ENCODE results near the gene TPK1.

Gene TPK1

GRCh38 chr7:144676492-144676891 is 159.4 kb downstream of the TPK1 start:
- no peak for DNase-seq (ENCODE audit: low read depth, low spot score)
- CTCF ChIA-PET = no interaction called here
- POLR2A ChIA-PET = no interaction called here
- H3K4me3 ChIP-seq (ENCODE audit: low read depth, low read length) = no peak overlapping the region
- no peak for TF ChIP-seq CTCF (IDR thresholded peaks at IDR 0.05; ENCODE audit: insufficient read depth, low read length, missing control alignments)

- ChIA-PET CTCF (no interaction called here), POLR2A (no interaction called here)
- no peak for TF ChIP-seq CTCF (IDR thresholded peaks at IDR 0.05; ENCODE audit: insufficient read depth, low read length, missing control alignments)
- DNase-seq (ENCODE audit: low read depth, low spot score) = no peak
- no peak overlapping the region for H3K4me3 ChIP-seq (ENCODE audit: low read depth, low read length)
Measured at GRCh38 chr7:144674550-144674949, 161.3 kb downstream of the TPK1 start.

GRCh38 chr7:144672869-144673268 is 163.0 kb downstream of the TPK1 start:
- TF ChIP-seq CTCF (IDR thresholded peaks at IDR 0.05; ENCODE audit: insufficient read depth, low read length, missing control alignments) = no peak
- no peak overlapping the region for H3K4me3 ChIP-seq (ENCODE audit: low read depth, low read length)
- ChIA-PET POLR2A (no interaction called here), CTCF (no interaction called here)
- no peak for DNase-seq (ENCODE audit: low read depth, low spot score)

GRCh38 chr7:144671429-144671828 is 164.4 kb downstream of the TPK1 start:
- no peak overlapping the region for H3K4me3 ChIP-seq (ENCODE audit: low read depth, low read length)
- DNase-seq (ENCODE audit: low read depth, low spot score) = no peak
- CTCF ChIA-PET = no interaction called here
- TF ChIP-seq CTCF (IDR thresholded peaks at IDR 0.05; ENCODE audit: insufficient read depth, low read length, missing control alignments) = no peak
- POLR2A ChIA-PET = no interaction called here

- TF ChIP-seq CTCF (IDR thresholded peaks at IDR 0.05; ENCODE audit: insufficient read depth, low read length, missing control alignments) = no peak
- no peak overlapping the region for H3K4me3 ChIP-seq (ENCODE audit: low read depth, low read length)
- ChIA-PET POLR2A (no interaction called here), CTCF (no interaction called here)
- no peak for DNase-seq (ENCODE audit: low read depth, low spot score)
Measured at GRCh38 chr7:144670218-144670617, 165.6 kb downstream of the TPK1 start.

GRCh38 chr7:144668503-144668902 is 167.3 kb downstream of the TPK1 start:
- ChIA-PET POLR2A (no interaction called here), CTCF (no interaction called here)
- no peak for TF ChIP-seq CTCF (IDR thresholded peaks at IDR 0.05; ENCODE audit: insufficient read depth, low read length, missing control alignments)
- no peak for DNase-seq (ENCODE audit: low read depth, low spot score)
- H3K4me3 ChIP-seq (ENCODE audit: low read depth, low read length) = no peak overlapping the region
